Osteoblast (primary cell): ENCODE measurements around the gene MBOAT2. TPM values are rescaled to one million over a fixed set of nuclear protein-coding genes. Genes with fewer than 3 reads are reported as not detected.
"Not testable (repeated sequence)": the region's sequence is repeated elsewhere in the genome, so short reads cannot be mapped to it uniquely, and the experiment has no call there.

Experiments used
- DNase-seq: peaks from one replicate; pipeline ENCODE4 v3.0.0; 2011; ENCODE audit warnings: low spot score, mixed read lengths; ENCODE audit not compliant: insufficient read length; ENCODE audit errors: missing footprints
- H2AFZ ChIP-seq: 2 replicates; pipeline ENCODE4 v1.6.0; 2011; ENCODE audit warnings: mild to moderate bottlenecking, low read length
- H3K27ac ChIP-seq: 2 replicates; pipeline ENCODE4 v1.5.1; 2011; ENCODE audit warnings: mild to moderate bottlenecking, low read depth, low read length, moderate library complexity
- H3K27me3 ChIP-seq: 2 replicates; pipeline ENCODE4 v1.6.0; 2012; ENCODE audit warnings: mild to moderate bottlenecking, control low read depth, inconsistent platforms, low read length, moderate library complexity; ENCODE audit not compliant: insufficient read depth
- H3K36me3 ChIP-seq: 2 replicates; pipeline ENCODE4 v1.5.1; 2011; ENCODE audit warnings: mild to moderate bottlenecking, low read length, control low read depth, moderate library complexity; ENCODE audit not compliant: insufficient read depth
- H3K4me1 ChIP-seq: 2 replicates; pipeline ENCODE4 v1.5.1; 2011; ENCODE audit warnings: mild to moderate bottlenecking, low read length, control low read depth, moderate library complexity; ENCODE audit not compliant: insufficient read depth
- H3K4me2 ChIP-seq: 2 replicates; pipeline ENCODE4 v1.6.0; 2011; ENCODE audit warnings: mild to moderate bottlenecking, low read length; ENCODE audit not compliant: insufficient read depth
- H3K4me3 ChIP-seq: fragments of 200-600 bp; sonication (generic); 3 replicates; pipeline ENCODE4 v1.5.1; 2012; ENCODE audit warnings: mild to moderate bottlenecking, low read length, inconsistent platforms; ENCODE audit not compliant: insufficient read depth
- H3K79me2 ChIP-seq: 2 replicates; pipeline ENCODE4 v1.6.0; 2012; ENCODE audit warnings: mild to moderate bottlenecking, low read length, control low read depth, inconsistent platforms; ENCODE audit not compliant: insufficient read depth
- H3K9me3 ChIP-seq: 2 replicates; pipeline ENCODE4 v1.5.1; 2011; ENCODE audit warnings: low read depth, low read length, control low read depth
- H4K20me1 ChIP-seq: 2 replicates; pipeline ENCODE4 v1.6.0; 2012; ENCODE audit warnings: mild to moderate bottlenecking, low read length, control low read depth; ENCODE audit not compliant: insufficient read depth
- CTCF ChIP-seq: IDR thresholded peaks from 2 replicates; pipeline ENCODE4 v1.5.1; 2011; ENCODE audit warnings: mild to moderate bottlenecking, low read depth, low read length, moderate library complexity; ENCODE audit errors: extremely low read depth
- total RNA-seq: library from RNA; depleted of rRNA; stranded (reverse); fragments of >200 nt; gene quantifications from 2 replicates; pipeline ENCODE4 v1.2.3, GENCODE V29; 2012

The MBOAT2 gene
- total RNA-seq, 1 donor = 54.3 TPM

GRCh38 chr2:8969348-8969747 lies 34.1 kb downstream of the MBOAT2 start:
- H3K27ac ChIP-seq, H3K4me3 ChIP-seq, H2AFZ ChIP-seq, H3K9me3 ChIP-seq, DNase-seq, H3K27me3 ChIP-seq, H3K36me3 ChIP-seq, H3K4me2 ChIP-seq: not testable (repeated sequence)
- peaks cover 13% of the 10 kb centered on the region for H3K4me1 ChIP-seq
- peaks cover 20% of the 10 kb centered on the region for H4K20me1 ChIP-seq
- H3K79me2 ChIP-seq = peaks cover 44% of the 10 kb centered on the region

GRCh38 chr2:8966123-8966908 lies 37.2 kb downstream of the MBOAT2 start:
- Histone ChIP-seq H3K27ac (peak overlapping the region; percentile 27), H3K4me2 (peak overlapping the region; percentile 1), H2AFZ (no peak overlapping the region), H3K4me3 (no peak overlapping the region), H3K9me3 (no peaks in the 10 kb centered on the region), H3K27me3 (no peaks in the 10 kb centered on the region), H3K79me2 (peaks cover 54% of the 10 kb centered on the region), H4K20me1 (peaks cover 16% of the 10 kb centered on the region), H3K36me3 (no peaks in the 10 kb centered on the region), H3K4me1 (peaks cover 13% of the 10 kb centered on the region)
- peak; percentile 68 for DNase-seq
- no peak for TF ChIP-seq CTCF

- peak overlapping the region; percentile 1 for H3K4me2 ChIP-seq
- no peaks in the 10 kb centered on the region for H3K36me3 ChIP-seq
- no peak overlapping the region for H3K4me3 ChIP-seq
- peaks cover 63% of the 10 kb centered on the region for H3K79me2 ChIP-seq
- H3K27me3 ChIP-seq = no peaks in the 10 kb centered on the region
- H3K4me1 ChIP-seq = peaks cover 13% of the 10 kb centered on the region
- peak overlapping the region; percentile 27 for H3K27ac ChIP-seq
- no peak for DNase-seq
- TF ChIP-seq CTCF = no peak
- no peaks in the 10 kb centered on the region for H3K9me3 ChIP-seq
- peaks cover 16% of the 10 kb centered on the region for H4K20me1 ChIP-seq
- no peak overlapping the region for H2AFZ ChIP-seq
These were observed 38.1 kb downstream of the MBOAT2 start for GRCh38 chr2:8965216-8965969.

GRCh38 chr2:8962890-8963289 lies 40.6 kb downstream of the MBOAT2 start:
- Histone ChIP-seq H4K20me1 (peaks cover 16% of the 10 kb centered on the region), H3K4me3 (no peak overlapping the region), H3K79me2 (peaks cover 78% of the 10 kb centered on the region), H3K27me3 (no peaks in the 10 kb centered on the region), H3K36me3 (no peaks in the 10 kb centered on the region), H3K9me3 (no peaks in the 10 kb centered on the region), H3K4me1 (peaks cover 13% of the 10 kb centered on the region), H3K4me2 (no peak overlapping the region), H3K27ac (no peak overlapping the region), H2AFZ (no peak overlapping the region)
- TF ChIP-seq CTCF = no peak
- DNase-seq = no peak
